ENCODE data around the gene PRM3.

- TF ChIP-seq POLR2AphosphoS5 (IDR thresholded peaks at IDR 0.05) (no peak), CTCF (IDR thresholded peaks at IDR 0.05) (no peak)
These were observed 33.0 kb upstream of the PRM3 start for GRCh38 chr16:11306381-11306780.

Data from breast epithelium (tissue), 3 donors.